HUES48 (cell line): Measurements from ENCODE around the gene CIITA.
"Not testable (repeated sequence)": the region's sequence is repeated elsewhere in the genome, so short reads cannot be mapped to it uniquely, and the experiment has no call there.

Source experiments
- H3K27ac ChIP-seq: one replicate; pipeline ENCODE4 v1.7.0; 2013; ENCODE audit warnings: low read depth, low read length, inconsistent platforms
- H3K27me3 ChIP-seq: 2 replicates; pipeline ENCODE4 v1.6.1; 2013; ENCODE audit warnings: mild to moderate bottlenecking, low read length; ENCODE audit not compliant: control insufficient read depth, insufficient read depth
- H3K36me3 ChIP-seq: 2 replicates; pipeline ENCODE4 v1.6.1; 2013; ENCODE audit warnings: low read length; ENCODE audit not compliant: control insufficient read depth, insufficient read depth
- H3K4me1 ChIP-seq: 2 replicates; pipeline ENCODE4 v1.6.1; 2013; ENCODE audit warnings: mild to moderate bottlenecking, low read length; ENCODE audit not compliant: control insufficient read depth, insufficient read depth
- H3K4me3 ChIP-seq: 2 replicates; pipeline ENCODE4 v1.5.1; 2013; ENCODE audit warnings: mild to moderate bottlenecking, low read depth, low read length
- H3K9ac ChIP-seq: 2 replicates; pipeline ENCODE4 v1.6.1; 2013; ENCODE audit warnings: mild to moderate bottlenecking, low read depth, low read length, moderate library complexity
- H3K9me3 ChIP-seq: 2 replicates; pipeline ENCODE4 v1.6.1; 2013; ENCODE audit warnings: low read length; ENCODE audit not compliant: control insufficient read depth, insufficient read depth

CIITA gene

DNA sequence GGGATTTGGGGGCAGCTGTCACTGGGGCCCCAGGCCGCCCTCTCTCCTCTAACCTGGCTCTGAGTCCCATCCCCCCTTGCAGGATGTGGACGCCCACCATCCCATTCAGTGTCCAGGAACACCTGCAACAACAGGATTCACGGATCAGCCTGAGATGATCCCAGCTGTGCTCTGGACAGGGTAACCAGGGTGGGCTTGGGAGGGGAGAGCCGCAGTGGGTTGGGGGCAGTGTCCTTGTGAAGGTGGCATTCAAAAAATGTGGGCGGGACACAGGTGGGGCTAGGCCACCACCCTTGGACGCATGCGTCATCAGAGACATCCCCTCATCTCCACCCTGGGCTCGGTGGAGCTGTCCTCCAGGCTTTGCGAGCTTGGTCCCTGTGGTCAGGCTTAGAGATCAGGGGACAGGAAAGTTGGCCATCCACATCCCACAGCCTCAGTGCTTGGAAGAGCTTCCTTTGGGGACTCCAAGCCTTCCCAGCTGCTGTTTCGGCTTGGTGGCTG is 46.2 kb downstream of the CIITA start:
- no peaks in the 10 kb centered on the region for H3K4me1 ChIP-seq
- H3K27ac ChIP-seq: no peak overlapping the region
- no peaks in the 10 kb centered on the region for H3K27me3 ChIP-seq
- H3K9me3 ChIP-seq: no peaks in the 10 kb centered on the region
- no peak overlapping the region for H3K9ac ChIP-seq
- no peak overlapping the region for H3K4me3 ChIP-seq
- H3K36me3 ChIP-seq: peaks cover 13% of the 10 kb centered on the region; the same call in 1 of the 2 replicates

DNA sequence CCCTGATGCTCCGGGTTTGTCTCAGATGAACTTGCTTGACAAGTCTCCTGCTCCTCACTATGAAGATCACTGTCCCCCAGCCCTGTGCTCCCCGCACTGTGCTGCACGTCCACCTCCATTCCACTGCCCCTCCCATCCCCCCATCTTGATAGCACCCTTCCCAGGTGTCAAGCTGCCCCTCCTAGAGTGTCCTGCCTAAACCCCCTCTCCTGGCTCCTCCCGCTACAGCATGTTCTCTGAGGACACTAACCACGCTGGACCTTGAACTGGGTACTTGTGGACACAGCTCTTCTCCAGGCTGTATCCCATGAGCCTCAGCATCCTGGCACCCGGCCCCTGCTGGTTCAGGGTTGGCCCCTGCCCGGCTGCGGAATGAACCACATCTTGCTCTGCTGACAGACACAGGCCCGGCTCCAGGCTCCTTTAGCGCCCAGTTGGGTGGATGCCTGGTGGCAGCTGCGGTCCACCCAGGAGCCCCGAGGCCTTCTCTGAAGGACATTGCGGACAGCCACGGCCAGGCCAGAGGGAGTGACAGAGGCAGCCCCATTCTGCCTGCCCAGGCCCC is 46.7 kb downstream of the CIITA start:
- no peak overlapping the region for H3K4me3 ChIP-seq
- no peaks in the 10 kb centered on the region for H3K27me3 ChIP-seq
- H3K36me3 ChIP-seq: peaks cover 15% of the 10 kb centered on the region; the same call in 1 of the 2 replicates
- H3K9ac ChIP-seq: no peak overlapping the region
- no peaks in the 10 kb centered on the region for H3K4me1 ChIP-seq
- no peak overlapping the region for H3K27ac ChIP-seq
- no peaks in the 10 kb centered on the region for H3K9me3 ChIP-seq

DNA sequence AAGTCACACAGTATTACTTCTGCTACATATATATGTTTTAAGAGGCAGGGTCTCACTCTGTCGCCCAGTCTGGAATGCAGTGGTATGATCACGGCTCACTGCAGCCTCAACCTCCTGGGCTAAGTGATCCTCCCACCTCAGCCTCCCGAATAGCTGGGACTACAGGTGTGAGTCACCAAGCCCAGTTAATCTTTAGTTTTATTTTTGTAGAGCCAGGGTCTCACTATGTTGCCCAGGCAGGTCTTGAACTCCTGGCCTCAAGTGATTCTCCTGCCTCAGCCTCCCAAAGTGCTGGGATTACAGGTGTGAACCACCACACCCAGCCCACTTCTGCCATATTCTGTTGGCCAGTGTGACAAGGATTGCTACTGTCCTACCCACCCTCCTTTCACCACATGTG is 48.3 kb downstream of the CIITA start:
- H3K4me1 ChIP-seq, H3K9me3 ChIP-seq, H3K27ac ChIP-seq, H3K9ac ChIP-seq, H3K4me3 ChIP-seq, H3K27me3 ChIP-seq: not testable (repeated sequence)
- peaks cover 19% of the 10 kb centered on the region; the same call in 1 of the 2 replicates for H3K36me3 ChIP-seq

DNA sequence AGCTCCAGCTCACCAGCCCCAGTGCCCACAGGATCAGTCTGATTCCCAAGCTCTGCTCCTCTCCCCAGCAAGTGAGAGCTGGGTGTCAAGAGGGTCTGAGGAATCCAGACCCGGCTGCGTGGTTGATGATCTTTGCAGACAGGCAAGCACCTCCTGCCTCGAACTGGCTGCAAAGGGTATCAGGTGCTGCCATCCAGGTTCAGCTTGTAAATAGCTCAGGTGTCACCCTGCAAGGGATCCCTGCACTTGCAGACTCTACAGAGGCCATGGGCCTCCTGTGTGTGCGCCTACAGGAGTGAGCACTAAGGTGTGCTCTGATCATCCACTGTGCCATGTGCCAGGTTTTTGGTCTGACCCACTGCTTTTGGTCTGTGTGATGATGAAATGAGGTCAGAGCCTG is 49.1 kb downstream of the CIITA start:
- H3K27ac ChIP-seq: no peak overlapping the region

DNA sequence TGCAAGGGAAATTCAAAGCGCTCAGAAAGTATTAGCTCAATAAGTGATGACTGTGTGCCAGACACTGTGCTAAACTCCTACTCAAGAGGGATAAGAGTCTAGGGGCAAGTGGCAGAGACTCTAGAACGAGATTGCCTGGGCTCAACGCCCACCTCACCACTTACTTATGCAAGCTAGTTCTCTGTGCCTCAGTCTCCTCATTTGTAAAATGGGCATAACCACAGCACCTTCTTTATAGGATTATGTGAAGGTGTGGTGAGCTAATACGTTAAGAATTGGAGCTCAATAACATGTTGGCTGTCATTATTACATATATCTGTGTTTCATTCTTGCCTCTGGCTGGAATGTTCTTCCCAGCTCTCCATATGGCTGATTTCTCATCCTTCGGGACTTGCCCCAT is 49.9 kb downstream of the CIITA start:
- H3K9me3 ChIP-seq: no peaks in the 10 kb centered on the region
- H3K9ac ChIP-seq: no peak overlapping the region
- H3K36me3 ChIP-seq: peaks cover 19% of the 10 kb centered on the region; the same call in 1 of the 2 replicates
- no peak overlapping the region for H3K4me3 ChIP-seq
- no peaks in the 10 kb centered on the region for H3K27me3 ChIP-seq
- H3K27ac ChIP-seq: no peak overlapping the region
- H3K4me1 ChIP-seq: no peaks in the 10 kb centered on the region

More for the DNA sequence above, 49.1 kb downstream of the CIITA start:
- Histone ChIP-seq H3K9me3 (no peaks in the 10 kb centered on the region), H3K36me3 (peaks cover 19% of the 10 kb centered on the region; the same call in 1 of the 2 replicates), H3K9ac (no peak overlapping the region), H3K4me1 (no peaks in the 10 kb centered on the region), H3K27me3 (no peaks in the 10 kb centered on the region), H3K4me3 (no peak overlapping the region)

DNA sequence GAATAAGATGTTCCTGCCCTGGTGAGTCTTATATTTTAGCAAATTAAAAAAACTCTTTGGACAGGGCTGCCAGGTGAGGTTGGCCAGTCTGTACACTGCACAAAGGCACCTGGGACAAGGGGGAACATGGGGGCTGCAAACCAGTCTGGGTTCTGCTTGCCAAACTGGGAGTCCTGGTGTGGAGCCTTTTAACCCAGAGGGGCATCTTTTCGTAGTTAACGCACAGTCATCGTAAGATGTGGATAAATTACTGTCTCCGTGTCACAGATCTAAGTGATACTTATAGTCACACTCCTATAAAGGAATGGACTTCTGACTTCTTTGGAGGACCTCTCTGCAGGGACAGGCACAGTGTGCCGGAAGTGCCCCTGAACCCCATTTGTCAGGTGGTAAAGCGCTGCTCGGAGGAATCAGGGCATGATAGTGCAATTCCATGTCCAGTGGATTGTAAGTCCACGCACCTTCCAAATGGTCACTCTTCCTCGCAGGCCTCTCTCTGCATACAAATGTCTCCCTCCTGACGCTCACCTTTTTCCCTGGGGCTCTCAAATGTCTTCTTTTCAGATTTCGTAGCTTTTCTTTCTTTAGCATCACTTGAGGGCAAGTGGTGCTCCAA is 50.6 kb downstream of the CIITA start:
- Histone ChIP-seq H3K27me3 (no peaks in the 10 kb centered on the region), H3K4me3 (no peak overlapping the region), H3K4me1 (no peaks in the 10 kb centered on the region), H3K9me3 (no peaks in the 10 kb centered on the region), H3K36me3 (peaks cover 21% of the 10 kb centered on the region; the same call in 1 of the 2 replicates), H3K27ac (no peak overlapping the region), H3K9ac (no peak overlapping the region)

DNA sequence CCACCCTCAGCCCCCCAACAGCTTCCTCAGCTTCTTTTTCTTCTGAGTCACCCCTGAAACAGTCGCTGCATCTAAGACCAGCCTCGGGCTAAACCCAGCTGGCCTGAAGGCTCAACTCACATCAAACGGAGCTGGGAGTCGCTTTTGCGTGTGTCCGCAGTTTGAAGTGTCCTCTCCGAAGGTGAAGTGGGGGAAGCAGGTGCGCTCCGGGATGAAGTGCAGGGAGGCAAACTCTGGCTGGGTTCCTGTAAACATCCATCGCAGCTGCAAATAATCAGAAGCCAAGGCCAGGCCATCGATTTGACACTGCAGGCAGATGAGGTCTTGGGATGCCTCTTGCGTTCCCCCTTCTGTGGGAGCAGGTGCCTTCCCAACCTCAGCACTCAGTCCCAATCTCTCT is 52.1 kb downstream of the CIITA start:
- H3K4me1 ChIP-seq: not testable (repeated sequence)

DNA sequence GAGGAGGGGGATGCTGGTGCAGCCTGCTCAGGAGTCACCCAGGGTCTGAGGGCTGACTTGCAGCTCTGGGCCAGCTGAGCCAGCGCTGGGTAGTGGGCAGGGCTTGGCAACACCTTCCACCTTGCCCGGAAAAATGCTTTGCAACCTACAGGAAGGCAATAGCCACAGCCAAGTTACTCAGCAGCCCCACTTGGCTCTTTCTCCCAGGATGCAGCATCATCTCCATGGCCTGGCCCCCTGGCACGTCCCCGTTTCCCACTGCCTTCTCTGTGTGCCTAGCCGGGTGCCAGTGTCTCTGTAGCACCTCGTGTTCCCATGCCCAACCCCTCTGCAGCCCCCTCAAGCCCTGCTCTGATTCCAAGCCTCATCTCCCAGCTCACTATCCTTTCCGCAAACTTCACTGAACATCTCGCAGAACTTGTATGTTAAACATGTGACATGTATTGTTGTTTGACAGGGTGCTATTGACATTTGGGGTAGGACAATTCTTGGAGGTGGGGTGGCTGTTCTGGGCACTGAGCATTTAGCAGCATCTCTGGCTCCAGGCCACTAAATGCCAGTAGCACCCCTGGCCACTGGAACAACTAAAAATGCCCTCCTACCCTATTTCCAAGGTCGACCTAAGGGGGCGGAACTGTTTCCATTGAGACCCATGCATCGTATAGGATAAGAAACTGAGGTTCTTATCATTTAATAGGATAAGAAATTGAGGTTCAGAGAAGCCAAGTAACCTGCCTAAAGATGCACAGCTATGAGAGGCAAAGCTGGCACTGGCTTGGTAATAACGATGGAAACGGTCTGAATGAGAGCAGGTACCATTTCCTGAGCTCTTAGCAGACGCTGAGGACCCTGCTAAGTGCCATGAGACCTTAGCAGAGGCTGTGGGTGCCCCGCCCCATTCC is 53.1 kb downstream of the CIITA start:
- Histone ChIP-seq H3K4me3 (no peak overlapping the region), H3K4me1 (no peaks in the 10 kb centered on the region), H3K27me3 (no peaks in the 10 kb centered on the region), H3K36me3 (peaks cover 27% of the 10 kb centered on the region; the same call in 1 of the 2 replicates), H3K27ac (no peak overlapping the region), H3K9me3 (no peaks in the 10 kb centered on the region), H3K9ac (no peak overlapping the region)

More for the DNA sequence above, 52.1 kb downstream of the CIITA start:
- not testable (repeated sequence) for H3K27me3 ChIP-seq, H3K9ac ChIP-seq, H3K9me3 ChIP-seq, H3K27ac ChIP-seq, H3K4me3 ChIP-seq
- peaks cover 27% of the 10 kb centered on the region; the same call in 1 of the 2 replicates for H3K36me3 ChIP-seq

DNA sequence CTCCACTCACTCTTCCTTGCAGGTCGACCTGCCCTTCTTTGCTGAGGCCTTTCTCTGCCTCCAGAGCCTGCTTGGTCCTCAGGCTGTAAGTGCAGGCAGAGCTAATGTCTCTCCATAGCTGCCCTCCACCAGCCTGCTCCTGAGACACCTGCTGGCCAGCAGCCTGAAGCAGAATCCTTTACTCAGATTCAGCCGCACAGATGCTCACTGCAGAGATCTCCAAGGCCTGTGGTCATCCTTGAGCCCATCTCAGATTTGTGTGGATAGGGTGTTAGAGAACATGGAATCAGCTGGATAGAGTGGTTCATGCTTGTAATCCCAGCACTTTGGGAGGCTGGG is 53.7 kb downstream of the CIITA start:
- Histone ChIP-seq H3K27ac (no peak overlapping the region), H3K9ac (no peak overlapping the region), H3K36me3 (peaks cover 27% of the 10 kb centered on the region; the same call in 1 of the 2 replicates), H3K9me3 (no peaks in the 10 kb centered on the region), H3K27me3 (no peaks in the 10 kb centered on the region), H3K4me3 (no peak overlapping the region), H3K4me1 (no peaks in the 10 kb centered on the region)

DNA sequence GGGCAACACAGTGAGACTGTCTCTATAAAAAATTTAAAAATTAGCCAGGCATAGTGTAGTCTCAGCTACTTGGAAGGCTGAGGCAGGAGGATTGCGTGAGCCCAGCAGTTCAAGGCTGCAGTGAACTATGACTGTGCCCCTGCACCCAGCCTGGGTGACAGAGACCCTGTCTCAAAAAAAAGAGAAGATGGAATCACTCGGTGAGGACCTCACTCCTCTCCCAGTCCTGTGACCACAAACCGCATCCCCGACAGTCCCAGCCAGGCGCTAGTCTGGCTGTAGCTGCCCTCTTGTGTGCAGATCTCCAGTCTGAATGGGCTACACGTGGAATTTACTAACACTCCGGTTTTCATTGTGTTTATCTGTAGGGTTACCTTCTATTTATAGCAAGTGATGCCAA is 54.1 kb downstream of the CIITA start:
- Histone ChIP-seq H3K27me3 (no peaks in the 10 kb centered on the region), H3K9me3 (no peaks in the 10 kb centered on the region), H3K4me1 (no peaks in the 10 kb centered on the region), H3K9ac (no peak overlapping the region), H3K27ac (no peak overlapping the region), H3K4me3 (no peak overlapping the region), H3K36me3 (peaks cover 27% of the 10 kb centered on the region; the same call in 1 of the 2 replicates)
